Activated naive CD4-positive, alpha-beta T cell treated with anti-CD3 and anti-CD28 coated beads for 36 hours (primary cell): Measurements from ENCODE around the gene CTTNBP2. TPM values are rescaled to one million over a fixed set of nuclear protein-coding genes. Genes with fewer than 3 reads are reported as not detected.

ENCODE experiments used
- CTCF ChIA-PET: fragments of 350-600 bp; sonication (Branson Sonifier 250); formaldehyde crosslinking; loops from one replicate; lab custom pipeline; 2021; ENCODE audit warnings: antibody characterized with exemption; lab: Charles Lee
- DNase-seq: peaks from one replicate; pipeline ENCODE4 v3.0.0-alpha.2; 2020
- H3K27ac Mint-ChIP-seq: one replicate; pipeline ENCODE4 v1.8.0; 2021; ENCODE audit warnings: mild to moderate bottlenecking, mixed read lengths
- H3K27me3 Mint-ChIP-seq: one replicate; pipeline ENCODE4 v1.8.0; 2021; ENCODE audit warnings: low read depth, mixed read lengths
- H3K36me3 Mint-ChIP-seq: one replicate; pipeline ENCODE4 v1.8.0; 2021; ENCODE audit warnings: low read depth, mixed read lengths
- H3K4me1 Mint-ChIP-seq: one replicate; pipeline ENCODE4 v1.8.0; 2021; ENCODE audit warnings: low read depth, mixed read lengths
- H3K4me3 Mint-ChIP-seq: one replicate; pipeline ENCODE4 v1.8.0; 2021; ENCODE audit warnings: mild to moderate bottlenecking, moderate library complexity, mixed read lengths
- H3K9me3 Mint-ChIP-seq: one replicate; pipeline ENCODE4 v1.8.0; 2021; ENCODE audit warnings: mixed read lengths
- intact Hi-C: fragments of 100-400 bp; cut with micrococcal nuclease; formaldehyde crosslinking; loops from one replicate; pipeline ENCODE4 v1.15.1; 2023
- total RNA-seq, 2 experiments: library from RNA; stranded (reverse); gene quantifications; one replicate each; pipeline ENCODE4 v1.2.3, GENCODE V29; 2021

The CTTNBP2 gene
- total RNA-seq, 2 experiments from 2014 or later, result not detected

DNA sequence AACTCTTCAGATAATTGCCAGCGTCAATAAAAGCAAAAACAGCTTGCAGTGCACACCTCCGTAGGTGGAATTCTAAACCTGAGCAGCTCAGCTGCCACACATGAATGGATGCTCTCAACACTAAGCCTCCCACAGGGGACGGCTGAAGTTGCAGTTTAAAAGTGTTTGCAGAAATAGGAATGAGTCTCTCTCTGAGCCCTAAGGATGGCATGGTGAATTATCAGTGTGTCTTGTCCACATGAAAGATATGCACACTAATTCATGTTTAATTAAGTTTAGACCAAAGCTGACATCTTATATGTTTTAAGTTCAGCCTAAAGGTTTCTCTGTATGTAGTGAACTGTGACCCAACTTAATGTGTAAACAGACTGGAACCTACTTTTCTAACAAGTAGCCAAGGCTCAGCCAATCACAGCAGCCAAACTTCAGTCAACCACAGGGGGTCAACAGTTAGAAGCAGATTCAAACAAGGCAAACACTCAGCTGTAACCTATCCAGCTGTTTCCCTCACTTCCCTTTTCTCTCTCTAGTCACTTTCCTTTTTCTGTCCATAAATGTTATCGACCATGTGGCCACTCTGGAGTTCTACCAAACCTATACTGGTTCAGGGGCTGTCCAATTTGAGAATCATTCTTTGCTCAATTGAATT lies 38.1 kb downstream of the CTTNBP2 start:
- intact Hi-C loops, result no loop called here

DNA sequence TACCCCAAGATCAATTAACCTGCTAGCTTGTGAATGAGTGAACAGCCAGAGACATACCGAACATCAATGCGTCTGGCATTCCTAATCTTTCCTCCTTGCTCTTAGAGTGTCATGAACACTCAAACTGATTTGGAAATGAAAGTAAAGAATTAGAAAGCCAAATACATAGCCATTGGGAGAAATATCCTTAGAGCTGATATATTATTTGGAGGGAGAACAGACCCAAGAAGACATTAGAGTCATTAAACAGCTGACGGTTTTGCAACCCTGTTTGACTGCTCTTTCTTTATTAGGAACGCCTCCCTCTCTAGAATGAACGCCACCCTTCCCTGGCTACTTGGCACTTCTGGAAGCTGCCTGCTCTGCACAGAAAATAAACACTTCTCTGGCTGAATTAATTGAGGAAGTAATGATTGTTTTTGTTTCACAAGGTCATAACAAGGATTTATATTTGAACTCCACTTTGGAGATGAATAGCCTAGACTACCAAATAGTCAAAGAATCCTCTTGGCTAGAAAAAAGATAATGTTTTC lies 42.8 kb downstream of the CTTNBP2 start:
- no peak overlapping the region for H3K4me3 Mint-ChIP-seq
- H3K36me3 Mint-ChIP-seq, result no peaks in the 10 kb centered on the region
- DNase-seq, result no peak
- H3K4me1 Mint-ChIP-seq, result no peaks in the 10 kb centered on the region
- H3K9me3 Mint-ChIP-seq, result no peaks in the 10 kb centered on the region
- peaks cover 3% of the 10 kb centered on the region for H3K27me3 Mint-ChIP-seq
- intact Hi-C loops, result no loop called here
- CTCF ChIA-PET, result no interaction called here
- no peak overlapping the region for H3K27ac Mint-ChIP-seq

More for the DNA sequence above, 38.1 kb downstream of the CTTNBP2 start:
- H3K4me1 Mint-ChIP-seq, result no peaks in the 10 kb centered on the region
- H3K9me3 Mint-ChIP-seq, result no peaks in the 10 kb centered on the region
- peaks cover 3% of the 10 kb centered on the region for H3K27me3 Mint-ChIP-seq
- CTCF ChIA-PET, result no interaction called here
- no peak for DNase-seq
- H3K36me3 Mint-ChIP-seq, result no peaks in the 10 kb centered on the region
- H3K27ac Mint-ChIP-seq, result no peak overlapping the region
- H3K4me3 Mint-ChIP-seq, result no peak overlapping the region

DNA sequence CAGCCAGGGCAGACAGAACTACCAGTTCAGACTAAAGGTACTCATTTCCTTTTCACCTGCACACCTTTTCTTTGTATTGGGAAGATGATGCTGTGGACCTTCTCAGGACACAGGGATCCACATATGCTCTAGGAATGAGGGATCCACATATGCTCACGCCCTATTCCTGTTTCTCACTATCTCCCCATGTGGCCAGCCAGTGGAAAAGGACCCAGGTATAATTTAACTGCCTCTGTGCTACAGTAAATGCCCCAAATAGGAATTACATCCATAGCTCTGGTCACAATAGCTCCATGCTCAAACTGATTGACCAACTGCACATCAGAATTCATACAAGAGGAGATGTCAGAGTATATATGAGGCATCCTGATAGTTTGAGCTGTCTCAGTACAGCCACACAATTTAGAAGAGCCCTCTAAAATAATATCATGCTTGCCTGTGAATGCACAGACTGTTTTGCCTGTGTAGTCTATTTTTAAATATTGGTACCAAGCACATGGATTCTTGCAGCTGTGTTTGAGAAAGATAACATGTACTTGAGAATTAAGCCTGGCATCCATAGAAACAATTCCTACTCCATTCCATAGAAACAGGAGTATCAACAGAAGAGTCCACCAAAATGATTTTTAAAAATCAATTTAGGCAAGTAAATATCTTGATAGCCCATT lies 43.7 kb downstream of the CTTNBP2 start:
- Mint-ChIP-seq H3K4me1 (no peaks in the 10 kb centered on the region), H3K36me3 (no peaks in the 10 kb centered on the region), H3K4me3 (no peak overlapping the region), H3K9me3 (no peaks in the 10 kb centered on the region), H3K27me3 (peaks cover 3% of the 10 kb centered on the region), H3K27ac (no peak overlapping the region)
- DNase-seq, result no peak
- CTCF ChIA-PET, result no interaction called here
- intact Hi-C loops, result no loop called here

DNA sequence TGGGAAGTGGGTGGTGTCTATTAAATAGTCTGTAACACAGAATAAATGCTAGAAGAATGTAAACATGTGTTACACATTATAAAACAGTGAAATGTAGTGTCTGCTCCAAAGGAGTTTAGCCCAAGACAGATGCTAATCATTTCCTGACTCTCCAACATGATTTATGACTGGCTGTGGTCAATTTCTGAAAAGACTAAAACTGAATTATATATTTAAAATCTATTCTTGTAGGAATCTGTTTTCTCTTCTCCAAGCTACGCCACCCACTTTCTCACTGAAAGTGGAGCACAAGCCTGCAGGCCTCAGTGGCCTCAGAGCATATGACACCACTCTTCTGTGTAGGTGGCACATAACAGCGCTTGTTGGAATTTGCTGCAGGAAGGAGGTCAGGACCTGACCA lies 44.4 kb downstream of the CTTNBP2 start:
- no peaks in the 10 kb centered on the region for H3K4me1 Mint-ChIP-seq
- CTCF ChIA-PET, result no interaction called here
- H3K4me3 Mint-ChIP-seq, result no peak overlapping the region
- H3K9me3 Mint-ChIP-seq, result no peaks in the 10 kb centered on the region
- no peak overlapping the region for H3K27ac Mint-ChIP-seq
- intact Hi-C loops, result no loop called here
- no peaks in the 10 kb centered on the region for H3K36me3 Mint-ChIP-seq
- H3K27me3 Mint-ChIP-seq, result peaks cover 3% of the 10 kb centered on the region
- DNase-seq, result no peak

DNA sequence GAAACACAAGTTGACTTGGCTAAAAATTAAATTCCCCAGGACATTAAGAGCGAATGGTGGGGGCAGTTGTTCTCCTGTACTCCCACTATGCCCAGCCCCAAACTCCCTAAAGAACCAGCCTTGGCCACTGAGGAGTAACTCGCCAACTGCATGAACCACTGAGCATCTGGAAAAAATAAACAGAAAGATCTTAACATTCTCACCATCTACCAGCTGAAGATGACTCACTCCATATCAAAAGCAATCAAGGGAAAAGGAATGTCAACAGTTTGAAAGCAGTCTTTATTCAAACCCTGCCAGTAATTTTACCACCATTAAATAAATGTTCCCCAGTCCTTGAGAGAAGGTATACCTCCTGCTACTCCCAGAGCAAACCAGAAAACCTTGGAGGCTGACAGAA lies 45.4 kb downstream of the CTTNBP2 start:
- CTCF ChIA-PET, result interaction anchor here (0.7 kb wide), 1 partner anchor 326 kb away, joined by 3 read pairs; no protein-coding TSS in a partner anchor

DNA sequence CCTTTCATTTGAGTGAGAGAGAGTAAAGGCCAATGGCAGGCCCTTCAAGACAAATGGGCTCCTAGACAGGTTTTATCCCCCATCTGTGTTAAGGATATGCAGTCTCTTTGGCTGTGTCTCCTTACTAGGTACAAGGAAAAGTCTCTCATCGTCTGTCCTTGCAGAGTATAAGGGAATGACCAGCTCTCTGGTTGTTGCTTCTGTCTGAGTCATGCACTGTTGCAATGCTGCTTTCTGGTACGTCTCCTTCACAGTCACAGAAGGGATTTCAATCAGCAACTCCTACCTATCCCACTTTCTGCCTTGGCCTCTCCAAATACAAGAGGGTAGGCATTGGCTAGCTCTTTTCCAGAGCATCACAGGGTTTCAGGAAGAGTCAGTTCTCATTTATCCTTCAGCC lies 48.1 kb downstream of the CTTNBP2 start:
- CTCF ChIA-PET, result no interaction called here
- Mint-ChIP-seq H3K4me1 (no peaks in the 10 kb centered on the region), H3K9me3 (no peaks in the 10 kb centered on the region), H3K27ac (no peak overlapping the region), H3K27me3 (no peaks in the 10 kb centered on the region), H3K36me3 (no peaks in the 10 kb centered on the region), H3K4me3 (no peak overlapping the region)
- intact Hi-C loops, result no loop called here
- no peak for DNase-seq

More for the DNA sequence above, 45.4 kb downstream of the CTTNBP2 start:
- intact Hi-C loops, result no loop called here
- no peaks in the 10 kb centered on the region for H3K9me3 Mint-ChIP-seq
- no peak overlapping the region for H3K27ac Mint-ChIP-seq
- no peaks in the 10 kb centered on the region for H3K4me1 Mint-ChIP-seq
- no peak for DNase-seq
- H3K36me3 Mint-ChIP-seq, result no peaks in the 10 kb centered on the region
- H3K27me3 Mint-ChIP-seq, result no peaks in the 10 kb centered on the region
- H3K4me3 Mint-ChIP-seq, result no peak overlapping the region

DNA sequence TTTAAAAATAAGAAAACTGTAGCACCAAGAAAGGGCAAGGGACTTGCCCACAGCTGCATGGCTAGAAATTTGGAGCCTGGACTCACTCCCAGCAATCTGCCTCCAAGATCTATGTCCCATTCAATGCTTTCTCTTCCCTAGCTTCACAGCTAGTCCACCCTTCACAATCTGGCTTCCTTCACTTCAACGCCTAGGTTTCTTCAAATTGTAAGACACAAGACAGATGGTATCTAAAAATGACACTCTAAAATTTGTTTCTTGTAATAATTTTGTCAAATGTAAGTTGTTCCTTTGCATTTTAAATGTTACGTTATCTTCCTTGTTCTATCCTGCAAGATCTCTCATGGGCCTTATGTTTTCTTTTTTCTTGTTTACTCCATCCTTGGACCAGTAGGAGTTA lies 48.6 kb downstream of the CTTNBP2 start:
- Mint-ChIP-seq H3K36me3 (no peaks in the 10 kb centered on the region), H3K27me3 (no peaks in the 10 kb centered on the region), H3K27ac (no peak overlapping the region), H3K9me3 (no peaks in the 10 kb centered on the region), H3K4me1 (no peaks in the 10 kb centered on the region), H3K4me3 (no peak overlapping the region)
- CTCF ChIA-PET, result no interaction called here
- intact Hi-C loops, result no loop called here
- DNase-seq, result no peak

DNA sequence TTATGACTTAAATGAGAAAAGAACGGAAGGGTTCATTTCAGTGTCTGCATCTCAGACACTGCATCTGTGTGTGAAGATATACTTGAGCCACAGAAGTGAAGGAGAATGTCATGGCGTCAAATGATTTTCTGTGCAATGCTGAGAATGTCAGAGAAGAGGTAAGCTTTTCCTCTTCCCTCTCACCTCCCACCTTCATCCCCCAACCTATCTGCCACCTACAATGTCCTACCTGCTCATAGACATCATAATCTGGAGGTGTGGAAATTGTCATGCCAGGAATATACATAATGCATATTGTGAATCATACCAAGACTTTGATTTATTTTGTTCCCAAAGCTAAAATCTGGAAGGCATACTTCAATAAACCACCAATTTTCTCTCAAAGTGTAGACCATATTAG lies 53.7 kb downstream of the CTTNBP2 start:
- DNase-seq, result no peak
- Mint-ChIP-seq H3K4me3 (no peak overlapping the region), H3K27me3 (no peaks in the 10 kb centered on the region), H3K27ac (no peak overlapping the region), H3K36me3 (no peaks in the 10 kb centered on the region), H3K4me1 (no peaks in the 10 kb centered on the region), H3K9me3 (no peaks in the 10 kb centered on the region)
- CTCF ChIA-PET, result no interaction called here
- intact Hi-C loops, result no loop called here

DNA sequence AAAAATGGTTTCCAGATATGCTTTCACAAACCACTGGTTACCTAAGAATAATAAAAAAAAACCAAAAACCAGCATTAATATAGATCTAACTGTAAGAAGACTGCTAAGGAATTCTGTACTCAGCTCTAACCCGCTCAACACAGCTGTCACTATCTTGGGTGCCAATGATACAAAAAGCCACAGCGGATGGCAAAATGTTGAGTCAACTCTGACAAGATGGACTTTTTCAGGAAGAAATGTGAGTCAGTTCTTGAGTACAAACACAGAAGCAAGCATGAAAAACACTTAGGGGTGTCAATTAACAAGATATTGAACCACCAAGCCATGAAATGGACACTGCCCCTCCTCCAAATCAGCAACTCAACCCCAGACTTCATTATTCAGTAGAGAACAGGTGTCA lies 55.0 kb downstream of the CTTNBP2 start:
- no peak overlapping the region for H3K27ac Mint-ChIP-seq
- no peaks in the 10 kb centered on the region for H3K4me1 Mint-ChIP-seq
- H3K9me3 Mint-ChIP-seq, result no peaks in the 10 kb centered on the region
- H3K36me3 Mint-ChIP-seq, result no peaks in the 10 kb centered on the region
- CTCF ChIA-PET, result no interaction called here
- no peak for DNase-seq
- intact Hi-C loops, result no loop called here
- H3K27me3 Mint-ChIP-seq, result no peaks in the 10 kb centered on the region
- H3K4me3 Mint-ChIP-seq, result no peak overlapping the region

DNA sequence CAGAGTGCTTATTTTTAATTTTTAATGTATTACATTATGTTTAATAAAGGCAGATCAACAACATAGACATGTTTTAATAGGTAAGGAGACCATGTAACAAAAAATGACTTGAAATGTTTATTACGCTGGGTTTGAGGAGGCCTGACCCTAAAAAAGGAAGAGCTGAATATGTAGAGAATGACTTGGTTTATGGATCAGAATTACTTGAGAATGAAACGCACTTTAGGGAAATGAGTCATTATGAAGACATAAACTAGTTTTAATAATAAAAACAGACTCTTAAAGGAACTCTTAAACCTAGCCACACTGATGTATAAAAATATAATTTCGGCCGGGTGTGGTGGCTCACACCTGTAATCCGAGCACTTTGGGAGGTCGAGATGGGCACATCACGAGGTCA lies 56.5 kb downstream of the CTTNBP2 start:
- CTCF ChIA-PET, result no interaction called here
- Mint-ChIP-seq H3K36me3 (no peaks in the 10 kb centered on the region), H3K27me3 (no peaks in the 10 kb centered on the region), H3K4me3 (no peak overlapping the region), H3K9me3 (no peaks in the 10 kb centered on the region), H3K4me1 (no peaks in the 10 kb centered on the region), H3K27ac (no peak overlapping the region)
- no peak for DNase-seq
- intact Hi-C loops, result no loop called here

DNA sequence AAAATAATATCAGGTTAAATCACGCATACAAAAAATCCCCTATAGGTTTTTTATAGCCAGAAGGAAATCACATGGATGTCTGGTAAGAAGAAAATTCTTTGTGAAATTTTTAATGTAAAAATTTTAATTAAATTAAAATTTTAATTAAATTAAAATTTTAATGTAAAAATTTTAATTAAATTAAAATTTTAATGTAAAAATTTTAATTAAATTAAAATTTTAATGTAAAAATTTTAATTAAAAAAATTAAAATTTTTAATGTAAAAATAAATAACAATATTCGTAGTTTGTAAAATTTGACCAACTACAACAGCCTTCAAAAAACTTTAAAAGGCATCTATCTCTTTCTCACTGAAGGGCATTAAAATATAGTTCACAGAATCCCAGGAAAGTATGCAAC lies 61.5 kb downstream of the CTTNBP2 start:
- CTCF ChIA-PET, result no interaction called here
- H3K9me3 Mint-ChIP-seq, result no peaks in the 10 kb centered on the region
- DNase-seq, result no peak
- no peak overlapping the region for H3K4me3 Mint-ChIP-seq
- no peaks in the 10 kb centered on the region for H3K4me1 Mint-ChIP-seq
- no peaks in the 10 kb centered on the region for H3K27me3 Mint-ChIP-seq
- H3K27ac Mint-ChIP-seq, result no peak overlapping the region
- no peaks in the 10 kb centered on the region for H3K36me3 Mint-ChIP-seq
- intact Hi-C loops, result no loop called here

DNA sequence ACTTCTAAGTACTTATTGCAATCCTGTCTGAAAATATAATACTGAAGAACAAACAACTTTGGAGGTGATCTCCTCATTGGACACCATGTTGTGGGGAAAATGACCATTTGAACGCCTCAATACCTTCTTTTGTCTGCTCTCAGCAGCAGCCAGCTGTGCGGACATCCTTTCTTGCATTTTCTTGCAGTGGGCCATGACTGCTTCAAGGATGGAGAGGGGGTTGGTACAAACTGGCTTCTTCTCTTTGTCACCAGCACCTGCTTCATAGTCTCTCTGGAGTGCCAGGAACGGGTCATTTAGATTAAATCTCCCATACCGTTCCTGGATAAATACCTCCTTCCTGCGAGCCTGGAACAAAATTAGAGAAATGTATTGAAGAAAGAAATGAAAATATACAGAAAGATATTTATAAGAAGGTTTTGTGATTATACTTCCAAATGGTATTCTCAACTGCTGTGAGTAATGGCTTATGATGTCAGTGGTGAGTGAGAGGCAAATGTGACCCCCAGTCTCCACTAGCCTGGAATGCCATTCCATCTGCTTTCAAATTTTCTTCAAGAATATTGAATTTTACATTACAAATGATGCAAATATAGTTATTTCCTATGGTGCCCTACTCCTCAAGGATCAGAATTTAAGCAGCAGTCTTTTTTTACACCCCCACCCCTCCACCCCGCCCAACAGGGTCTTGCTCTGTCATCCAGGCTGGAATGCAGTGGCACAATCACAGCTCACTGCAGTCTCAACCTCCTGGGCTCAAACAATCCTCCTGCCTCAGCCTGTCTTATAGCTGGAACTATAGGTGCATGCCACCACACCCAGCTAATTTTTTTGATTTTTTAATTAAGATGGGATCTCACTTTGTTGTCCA lies 62.4 kb downstream of the CTTNBP2 start:
- CTCF ChIA-PET, result no interaction called here
- Mint-ChIP-seq H3K27ac (no peak overlapping the region), H3K4me1 (no peaks in the 10 kb centered on the region), H3K36me3 (no peaks in the 10 kb centered on the region), H3K9me3 (no peaks in the 10 kb centered on the region), H3K27me3 (no peaks in the 10 kb centered on the region), H3K4me3 (no peak overlapping the region)
- no peak for DNase-seq
- intact Hi-C loops, result no loop called here
